ENCODE data around the gene SLC4A8. TPM values are rescaled to one million over a fixed set of nuclear protein-coding genes. Genes with fewer than 3 reads are reported as not detected.

Gene SLC4A8
- 2.0 and 8.3 TPM in 2 replicates for total RNA-seq

GRCh38 chr12:51424662-51425539 lies at the start of gene SLC4A8:
Gene SLC4A8 (plus strand): TSS chr12:51424831. CDS start chr12:51424988, 157 bp downstream.

GRCh38 chr12:51391283-51392123 lies 33.1 kb upstream of the SLC4A8 start, which contains the start of gene GALNT6:
Gene GALNT6 (minus strand): TSS chr12:51391406. CDS start chr12:51379781, 11,625 bp downstream.

Other genes starting within 250 kb of the SLC4A8 start
- gene POU6F1, start 206.8 kb upstream of the SLC4A8 start, total RNA-seq: 3.0 and 11.0 TPM in 2 replicates
- 206 and 231 TPM in 2 replicates for gene DAZAP2, start 186.0 kb upstream of the SLC4A8 start, total RNA-seq
- gene SMAGP, start 154.4 kb upstream of the SLC4A8 start, total RNA-seq: 22.5 and 31.9 TPM in 2 replicates
- gene BIN2, start 100.7 kb upstream of the SLC4A8 start, total RNA-seq: not detected in 2 replicates
- not detected in 2 replicates for gene CELA1, start 78.2 kb upstream of the SLC4A8 start, total RNA-seq
- 37.5 and 39.7 TPM in 2 replicates for gene GALNT6, start 33.4 kb upstream of the SLC4A8 start, total RNA-seq
- gene SCN8A, start 166.4 kb downstream of the SLC4A8 start, total RNA-seq: 4.0 and 7.4 TPM in 2 replicates